Measurements from ENCODE around the gene DDX47.

The DDX47 gene

DNA sequence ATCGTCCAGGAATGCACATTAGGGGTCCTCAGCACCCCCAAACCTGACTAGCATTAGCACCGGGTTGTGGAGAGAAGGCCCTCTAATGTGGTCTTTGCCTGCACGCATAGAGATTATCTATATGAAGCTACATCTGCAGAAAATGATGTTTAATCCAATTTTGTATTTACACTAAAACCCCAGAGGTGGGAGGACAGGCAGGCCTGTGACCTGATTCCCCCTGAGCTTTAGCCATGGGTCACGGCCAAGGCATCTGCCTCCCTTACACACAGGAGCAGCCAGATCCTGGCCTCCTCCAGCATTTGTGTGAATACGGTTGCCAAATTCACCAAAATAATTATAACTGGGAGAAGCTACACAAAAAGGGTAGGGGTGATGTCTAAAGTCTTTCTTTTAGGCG is 20.7 kb upstream of the DDX47 start:
- ChIA-PET POLR2A (interaction anchor here (0.6 kb wide), 1 partner anchor 182 kb away, joined by 3 read pairs; no protein-coding TSS in a partner anchor), CTCF (interaction anchor here (0.9 to 3.6 kb wide), 9 partner anchors 13 to 420 kb away, joined by 3 to 14 read pairs (median 6); no protein-coding TSS in a partner anchor)
- DNase-seq (ENCODE audit: low read depth, low spot score) = no peak
- H3K4me3 ChIP-seq (ENCODE audit: low read depth, low read length) = no peak overlapping the region
- TF ChIP-seq, protein P1, sequence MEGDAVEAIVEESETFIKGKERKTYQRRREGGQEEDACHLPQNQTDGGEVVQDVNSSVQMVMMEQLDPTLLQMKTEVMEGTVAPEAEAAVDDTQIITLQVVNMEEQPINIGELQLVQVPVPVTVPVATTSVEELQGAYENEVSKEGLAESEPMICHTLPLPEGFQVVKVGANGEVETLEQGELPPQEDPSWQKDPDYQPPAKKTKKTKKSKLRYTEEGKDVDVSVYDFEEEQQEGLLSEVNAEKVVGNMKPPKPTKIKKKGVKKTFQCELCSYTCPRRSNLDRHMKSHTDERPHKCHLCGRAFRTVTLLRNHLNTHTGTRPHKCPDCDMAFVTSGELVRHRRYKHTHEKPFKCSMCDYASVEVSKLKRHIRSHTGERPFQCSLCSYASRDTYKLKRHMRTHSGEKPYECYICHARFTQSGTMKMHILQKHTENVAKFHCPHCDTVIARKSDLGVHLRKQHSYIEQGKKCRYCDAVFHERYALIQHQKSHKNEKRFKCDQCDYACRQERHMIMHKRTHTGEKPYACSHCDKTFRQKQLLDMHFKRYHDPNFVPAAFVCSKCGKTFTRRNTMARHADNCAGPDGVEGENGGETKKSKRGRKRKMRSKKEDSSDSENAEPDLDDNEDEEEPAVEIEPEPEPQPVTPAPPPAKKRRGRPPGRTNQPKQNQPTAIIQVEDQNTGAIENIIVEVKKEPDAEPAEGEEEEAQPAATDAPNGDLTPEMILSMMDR (IDR thresholded peaks at IDR 0.05; ENCODE audit: insufficient read depth, low read length, missing control alignments) = no peak

DNA sequence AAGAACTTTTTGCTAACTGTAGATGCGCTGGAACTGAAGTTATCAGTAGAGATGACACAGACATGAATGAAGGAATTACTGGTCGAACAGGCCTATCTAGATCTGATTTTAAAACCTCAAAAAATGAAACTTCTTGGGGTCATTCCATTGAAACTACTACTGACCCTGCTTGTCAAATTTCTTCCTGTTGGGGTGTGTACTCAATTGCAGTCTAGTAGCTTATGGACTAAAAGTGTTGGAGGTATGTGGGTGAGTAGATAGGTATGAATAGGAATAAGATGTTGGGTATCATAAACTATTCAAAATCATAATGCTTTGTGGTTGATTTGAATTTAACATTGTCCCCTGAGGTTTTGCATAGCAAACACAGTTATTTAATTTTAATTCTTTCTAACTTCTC is 18.5 kb upstream of the DDX47 start:
- POLR2A ChIA-PET = no interaction called here
- CTCF ChIA-PET = interaction anchor here (1.2 to 3.6 kb wide), 3 partner anchors 17 to 188 kb away, joined by 3 to 14 read pairs (median 11); no protein-coding TSS in a partner anchor
- TF ChIP-seq, protein P1 (IDR thresholded peaks at IDR 0.05; ENCODE audit: insufficient read depth, low read length, missing control alignments) = no peak
- no peak for DNase-seq (ENCODE audit: low read depth, low spot score)
- H3K4me3 ChIP-seq (ENCODE audit: low read depth, low read length) = no peak overlapping the region

- CTCF ChIA-PET = interaction anchor here (7.1 kb wide), 1 partner anchor 8 kb away, joined by 64 read pairs; no protein-coding TSS in a partner anchor
- POLR2A ChIA-PET = no interaction called here
- TF ChIP-seq, protein P1 (IDR thresholded peaks at IDR 0.05; ENCODE audit: insufficient read depth, low read length, missing control alignments) = no peak
These were observed 17.0 kb upstream of the DDX47 start for GRCh38 chr12:12796171-12796570.

GRCh38 chr12:12796928-12797793 is 16.0 kb upstream of the DDX47 start:
- ChIA-PET POLR2A (no interaction called here), CTCF (interaction anchor here (1.5 to 7.1 kb wide), 3 partner anchors 9 to 119 kb away, joined by 5 to 64 read pairs (median 8); partner anchors contain the start of gene DDX47)
- TF ChIP-seq, protein P1 (IDR thresholded peaks at IDR 0.05; ENCODE audit: insufficient read depth, low read length, missing control alignments) = no peak
- no peak for DNase-seq (ENCODE audit: low read depth, low spot score)
- no peak overlapping the region for H3K4me3 ChIP-seq (ENCODE audit: low read depth, low read length)

More at GRCh38 chr12:12796171-12796570, 17.0 kb upstream of the DDX47 start:
- H3K4me3 ChIP-seq (ENCODE audit: low read depth, low read length) = no peak overlapping the region
- no peak for DNase-seq (ENCODE audit: low read depth, low spot score)

- DNase-seq (ENCODE audit: low read depth, low spot score) = no peak
- H3K4me3 ChIP-seq (ENCODE audit: low read depth, low read length) = no peak overlapping the region
- CTCF ChIA-PET = interaction anchor here (1.5 to 7.1 kb wide), 3 partner anchors 9 to 118 kb away, joined by 5 to 64 read pairs (median 8); partner anchors contain the start of gene DDX47
- POLR2A ChIA-PET = no interaction called here
- TF ChIP-seq, protein P1 (IDR thresholded peaks at IDR 0.05; ENCODE audit: insufficient read depth, low read length, missing control alignments) = no peak
These were observed 15.4 kb upstream of the DDX47 start for GRCh38 chr12:12797794-12798152.

GRCh38 chr12:12798480-12798879 is 14.7 kb upstream of the DDX47 start:
- ChIA-PET POLR2A (no interaction called here), CTCF (interaction anchor here (1.5 to 7.1 kb wide), 4 partner anchors 10 to 117 kb away, joined by 5 to 64 read pairs (median 7); partner anchors contain the start of gene DDX47)
- TF ChIP-seq, protein P1 (IDR thresholded peaks at IDR 0.05; ENCODE audit: insufficient read depth, low read length, missing control alignments) = no peak
- DNase-seq (ENCODE audit: low read depth, low spot score) = no peak
- no peak overlapping the region for H3K4me3 ChIP-seq (ENCODE audit: low read depth, low read length)
